Rectal smooth muscle tissue (tissue), 1 donor: ENCODE results near the gene ADIG.

Source experiments
- H3K27ac ChIP-seq: one replicate; pipeline ENCODE4 v1.7.0; 2013; ENCODE audit warnings: low read depth, low read length, inconsistent platforms
- H3K27me3 ChIP-seq: one replicate; pipeline ENCODE4 v1.7.0; 2013; ENCODE audit warnings: low read length; ENCODE audit not compliant: control insufficient read depth, insufficient read depth
- H3K36me3 ChIP-seq: one replicate; pipeline ENCODE4 v1.7.0; 2013; ENCODE audit warnings: low read length; ENCODE audit not compliant: control insufficient read depth, insufficient read depth
- H3K4me1 ChIP-seq: one replicate; pipeline ENCODE4 v1.7.0; 2013; ENCODE audit warnings: low read length; ENCODE audit not compliant: control insufficient read depth, insufficient read depth
- H3K4me3 ChIP-seq: one replicate; pipeline ENCODE4 v1.7.0; 2013; ENCODE audit warnings: low read length
- H3K9ac ChIP-seq: one replicate; pipeline ENCODE4 v1.7.0; 2013; ENCODE audit warnings: low read length

ADIG gene

GRCh38 chr20:38615283-38615682, 34.3 kb downstream of the ADIG start:
- Histone ChIP-seq H3K4me3 (no peak overlapping the region), H3K27ac (no peak overlapping the region), H3K9ac (no peak overlapping the region), H3K4me1 (no peaks in the 10 kb centered on the region), H3K27me3 (peaks cover 3% of the 10 kb centered on the region), H3K36me3 (no peaks in the 10 kb centered on the region)

GRCh38 chr20:38616457-38616856, 35.5 kb downstream of the ADIG start:
- H3K9ac ChIP-seq = no peak overlapping the region
- H3K4me1 ChIP-seq = no peaks in the 10 kb centered on the region
- no peak overlapping the region for H3K4me3 ChIP-seq
- H3K36me3 ChIP-seq = no peaks in the 10 kb centered on the region
- no peak overlapping the region for H3K27ac ChIP-seq
- peaks cover 3% of the 10 kb centered on the region for H3K27me3 ChIP-seq

- Histone ChIP-seq H3K36me3 (no peaks in the 10 kb centered on the region), H3K27me3 (peaks cover 3% of the 10 kb centered on the region), H3K4me3 (no peak overlapping the region), H3K9ac (no peak overlapping the region), H3K4me1 (no peaks in the 10 kb centered on the region), H3K27ac (no peak overlapping the region)
Measured at GRCh38 chr20:38617011-38617829, 36.2 kb downstream of the ADIG start.

- no peak overlapping the region for H3K4me3 ChIP-seq
- H3K27ac ChIP-seq = no peak overlapping the region
- H3K27me3 ChIP-seq = peaks cover 3% of the 10 kb centered on the region
- H3K4me1 ChIP-seq = no peaks in the 10 kb centered on the region
- no peaks in the 10 kb centered on the region for H3K36me3 ChIP-seq
- no peak overlapping the region for H3K9ac ChIP-seq
Measured at GRCh38 chr20:38617830-38618196, 36.8 kb downstream of the ADIG start.

GRCh38 chr20:38620441-38620840, 39.4 kb downstream of the ADIG start:
- Histone ChIP-seq H3K4me3 (no peak overlapping the region), H3K4me1 (no peaks in the 10 kb centered on the region), H3K36me3 (no peaks in the 10 kb centered on the region), H3K9ac (no peak overlapping the region), H3K27ac (no peak overlapping the region), H3K27me3 (peaks cover 3% of the 10 kb centered on the region)

GRCh38 chr20:38623061-38623460, 42.1 kb downstream of the ADIG start:
- H3K9ac ChIP-seq = no peak overlapping the region
- H3K27ac ChIP-seq = no peak overlapping the region
- H3K27me3 ChIP-seq = no peaks in the 10 kb centered on the region
- no peak overlapping the region for H3K4me3 ChIP-seq
- H3K36me3 ChIP-seq = no peaks in the 10 kb centered on the region
- no peaks in the 10 kb centered on the region for H3K4me1 ChIP-seq

- Histone ChIP-seq H3K4me3 (no peak overlapping the region), H3K4me1 (no peaks in the 10 kb centered on the region), H3K9ac (no peak overlapping the region), H3K27me3 (no peaks in the 10 kb centered on the region), H3K27ac (no peak overlapping the region), H3K36me3 (no peaks in the 10 kb centered on the region)
Measured at GRCh38 chr20:38624084-38624483, 43.1 kb downstream of the ADIG start.

- Histone ChIP-seq H3K9ac (no peak overlapping the region), H3K4me3 (no peak overlapping the region), H3K27me3 (no peaks in the 10 kb centered on the region), H3K27ac (no peak overlapping the region), H3K36me3 (no peaks in the 10 kb centered on the region), H3K4me1 (no peaks in the 10 kb centered on the region)
Measured at GRCh38 chr20:38625896-38626295, 44.9 kb downstream of the ADIG start.

GRCh38 chr20:38626921-38627659, 46.1 kb downstream of the ADIG start:
- H3K4me1 ChIP-seq = no peaks in the 10 kb centered on the region
- H3K9ac ChIP-seq = no peak overlapping the region

GRCh38 chr20:38628580-38629470, 47.8 kb downstream of the ADIG start:
- no peaks in the 10 kb centered on the region for H3K4me1 ChIP-seq
- H3K4me3 ChIP-seq = no peak overlapping the region
- H3K27ac ChIP-seq = no peak overlapping the region
- no peaks in the 10 kb centered on the region for H3K36me3 ChIP-seq
- no peaks in the 10 kb centered on the region for H3K27me3 ChIP-seq
- H3K9ac ChIP-seq = no peak overlapping the region

More at GRCh38 chr20:38626921-38627659, 46.1 kb downstream of the ADIG start:
- no peak overlapping the region for H3K4me3 ChIP-seq
- H3K27ac ChIP-seq = no peak overlapping the region
- no peaks in the 10 kb centered on the region for H3K27me3 ChIP-seq
- H3K36me3 ChIP-seq = no peaks in the 10 kb centered on the region

GRCh38 chr20:38629979-38630378, 49.0 kb downstream of the ADIG start:
- no peak overlapping the region for H3K9ac ChIP-seq
- H3K36me3 ChIP-seq = no peaks in the 10 kb centered on the region
- no peak overlapping the region for H3K4me3 ChIP-seq
- no peaks in the 10 kb centered on the region for H3K27me3 ChIP-seq
- H3K4me1 ChIP-seq = no peaks in the 10 kb centered on the region
- no peak overlapping the region for H3K27ac ChIP-seq

- no peak overlapping the region for H3K4me3 ChIP-seq
- no peak overlapping the region for H3K27ac ChIP-seq
- no peaks in the 10 kb centered on the region for H3K4me1 ChIP-seq
- H3K27me3 ChIP-seq = no peaks in the 10 kb centered on the region
- no peak overlapping the region for H3K9ac ChIP-seq
- no peaks in the 10 kb centered on the region for H3K36me3 ChIP-seq
Measured at GRCh38 chr20:38630727-38631126, 49.7 kb downstream of the ADIG start.
